ENCODE results near the gene SLC39A11.
"Not testable (repeated sequence)": the region's sequence is repeated elsewhere in the genome, so short reads cannot be mapped to it uniquely, and the experiment has no call there.

Gene SLC39A11, protein sequence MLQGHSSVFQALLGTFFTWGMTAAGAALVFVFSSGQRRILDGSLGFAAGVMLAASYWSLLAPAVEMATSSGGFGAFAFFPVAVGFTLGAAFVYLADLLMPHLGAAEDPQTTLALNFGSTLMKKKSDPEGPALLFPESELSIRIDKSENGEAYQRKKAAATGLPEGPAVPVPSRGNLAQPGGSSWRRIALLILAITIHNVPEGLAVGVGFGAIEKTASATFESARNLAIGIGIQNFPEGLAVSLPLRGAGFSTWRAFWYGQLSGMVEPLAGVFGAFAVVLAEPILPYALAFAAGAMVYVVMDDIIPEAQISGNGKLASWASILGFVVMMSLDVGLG

DNA sequence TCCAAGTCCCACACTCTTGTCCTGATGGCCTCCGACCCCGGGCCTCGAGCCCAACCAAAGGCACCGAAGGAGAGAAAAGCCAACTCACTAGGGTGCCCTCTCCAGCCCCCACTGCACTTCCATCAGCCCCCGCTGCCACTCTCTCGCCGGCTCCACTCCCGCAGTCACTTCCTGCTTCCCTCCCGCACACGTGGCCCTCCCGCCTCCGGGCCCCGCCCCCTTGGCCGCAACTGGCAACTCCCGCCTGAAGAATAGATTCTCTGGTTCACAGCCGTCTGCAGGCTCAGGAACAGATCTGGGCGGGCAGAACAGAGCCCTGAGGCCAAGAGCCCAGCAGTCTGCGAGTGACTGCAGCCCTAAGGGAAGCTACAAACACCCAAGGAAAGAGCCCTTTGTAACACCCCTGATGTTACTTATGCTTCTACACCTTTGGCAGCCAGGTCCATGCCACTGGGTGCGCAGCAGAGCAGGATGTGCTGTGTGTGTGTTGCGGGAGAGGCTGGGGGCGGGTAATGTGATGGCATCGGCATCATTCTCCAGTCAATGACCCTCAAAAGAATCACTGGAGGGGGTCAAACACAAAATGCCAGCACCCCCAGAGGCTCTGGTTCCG is at the start of gene SLC39A11:
SLC39A11 (minus strand) TSS at position 166 of the 613 bp plus-strand sequence. CDS start 3,924 bp downstream, outside the sequence.
- DNase-seq: peak; percentile 88

DNA sequence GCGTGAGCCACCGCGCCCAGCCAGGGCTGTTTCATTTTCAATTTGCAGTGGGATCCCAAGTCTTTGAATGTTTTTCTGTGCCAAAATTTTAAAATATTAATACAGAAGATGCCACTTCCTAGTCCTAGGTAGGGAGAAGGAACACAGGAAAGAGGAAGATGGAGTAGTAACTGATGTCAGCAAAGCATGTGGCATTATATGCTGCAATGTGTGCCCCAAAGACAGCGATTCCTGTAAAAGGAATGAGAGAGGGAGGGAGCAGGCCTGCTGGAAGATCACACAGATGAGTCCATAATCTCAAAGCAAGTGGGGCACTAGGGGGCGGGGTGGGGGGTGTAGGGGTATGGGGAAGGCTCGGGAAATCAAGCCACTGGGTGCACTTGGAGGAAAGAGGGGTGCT is 48.9 kb upstream of the SLC39A11 start:
- no peak for DNase-seq

DNA sequence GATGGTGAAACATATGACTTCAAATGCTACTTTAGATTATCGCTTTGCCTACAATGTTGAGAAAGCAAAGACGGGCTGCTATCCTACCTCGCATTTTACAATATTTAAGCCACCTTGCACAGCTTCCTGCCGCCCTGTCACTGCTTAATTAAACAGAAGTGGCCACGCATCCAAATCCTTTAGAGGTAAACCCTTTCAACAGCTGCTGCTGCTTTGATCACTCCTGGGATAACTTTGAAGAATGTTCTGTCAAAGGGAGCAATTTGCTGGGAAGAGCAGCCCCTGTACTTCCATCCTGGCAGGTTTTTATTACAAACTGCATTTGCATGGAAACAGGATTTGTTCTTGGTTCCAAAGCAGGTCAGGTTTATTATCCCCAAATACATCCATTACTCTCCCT is 48.1 kb upstream of the SLC39A11 start:
- no peak for DNase-seq

DNA sequence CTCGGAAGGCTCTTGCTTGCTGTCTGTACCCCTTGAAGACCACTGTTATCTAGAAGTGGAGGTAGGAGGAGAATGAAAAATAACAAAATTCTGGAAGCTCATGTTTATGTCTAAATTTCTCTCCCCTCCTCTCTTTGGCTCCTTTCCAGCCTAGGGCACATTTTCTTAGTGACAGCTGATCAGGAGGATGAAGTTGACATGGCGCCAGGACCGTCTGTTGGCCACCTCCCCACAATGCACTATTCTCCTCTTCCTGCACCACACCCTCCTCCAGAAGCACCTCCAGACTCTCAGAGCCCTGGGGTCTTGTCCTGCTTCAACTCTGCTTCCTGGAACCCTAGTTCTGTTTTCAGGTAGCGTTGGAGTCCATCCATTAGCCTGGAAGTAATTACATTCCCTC is 46.8 kb upstream of the SLC39A11 start:
- DNase-seq: no peak

DNA sequence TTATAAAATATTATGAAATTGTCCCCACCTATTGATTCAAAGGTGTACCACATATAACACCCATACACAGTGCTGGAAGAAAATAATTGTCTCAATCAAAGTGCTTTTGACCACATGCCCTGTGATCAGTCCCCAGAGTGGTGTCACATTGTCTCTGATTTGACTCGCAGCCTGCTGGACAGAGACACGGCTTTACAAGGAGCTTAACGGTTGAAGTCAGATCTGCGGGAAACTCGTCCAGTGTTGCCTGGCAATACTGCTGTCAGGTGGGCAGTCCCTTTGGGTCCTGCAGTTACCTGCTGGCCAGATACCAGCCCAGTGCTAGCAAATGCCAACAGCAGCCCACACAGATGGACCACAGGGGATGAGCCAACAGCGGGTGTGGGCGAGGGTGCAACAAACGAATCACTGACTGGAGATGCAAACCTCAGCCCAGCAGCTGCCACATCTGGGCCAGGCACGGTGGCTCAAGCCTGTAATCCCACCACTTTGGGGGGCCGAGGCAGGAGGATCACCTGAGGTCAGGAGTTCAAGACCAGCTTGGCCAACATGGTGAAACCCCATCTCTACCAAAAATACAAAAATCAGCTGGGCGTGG is 46.2 kb upstream of the SLC39A11 start:
- peak; percentile 8 for DNase-seq

DNA sequence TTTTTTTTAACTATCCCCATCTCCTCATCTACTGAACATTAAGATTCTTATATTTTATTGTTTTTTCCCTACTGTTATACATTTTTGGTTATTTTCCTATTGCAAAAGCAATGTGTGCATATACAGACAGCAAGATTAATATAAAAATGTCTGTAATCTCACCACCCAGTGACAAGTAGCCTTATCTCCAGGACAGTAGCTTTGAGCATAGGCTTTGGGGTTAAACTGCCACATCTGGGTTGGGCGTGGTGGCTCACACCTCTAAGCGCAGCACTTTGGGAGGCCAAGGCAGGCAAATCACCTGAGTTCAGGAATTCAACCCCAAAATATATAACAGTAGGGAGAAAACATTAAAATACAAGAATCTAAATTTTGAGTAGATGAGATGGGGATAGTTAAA is 44.9 kb upstream of the SLC39A11 start:
- DNase-seq: no peak

DNA sequence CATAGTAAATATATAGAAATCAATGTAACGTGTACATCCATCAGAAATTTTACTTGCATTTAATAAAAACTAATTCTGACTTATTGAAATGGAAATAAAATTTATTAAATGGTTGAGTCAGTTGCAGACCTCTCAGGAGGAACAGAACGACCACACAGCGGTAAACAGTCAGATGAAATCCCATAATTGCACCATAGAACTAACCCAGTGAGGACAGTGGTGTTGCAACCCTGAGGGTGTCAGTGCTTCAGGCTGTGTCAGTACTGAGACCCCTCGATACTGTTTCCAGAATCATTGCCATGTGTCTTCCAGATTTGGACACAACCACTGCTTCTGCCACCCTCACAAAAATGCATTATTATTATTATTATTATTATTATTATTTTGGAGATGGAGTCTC is 43.3 kb upstream of the SLC39A11 start:
- DNase-seq: no peak

DNA sequence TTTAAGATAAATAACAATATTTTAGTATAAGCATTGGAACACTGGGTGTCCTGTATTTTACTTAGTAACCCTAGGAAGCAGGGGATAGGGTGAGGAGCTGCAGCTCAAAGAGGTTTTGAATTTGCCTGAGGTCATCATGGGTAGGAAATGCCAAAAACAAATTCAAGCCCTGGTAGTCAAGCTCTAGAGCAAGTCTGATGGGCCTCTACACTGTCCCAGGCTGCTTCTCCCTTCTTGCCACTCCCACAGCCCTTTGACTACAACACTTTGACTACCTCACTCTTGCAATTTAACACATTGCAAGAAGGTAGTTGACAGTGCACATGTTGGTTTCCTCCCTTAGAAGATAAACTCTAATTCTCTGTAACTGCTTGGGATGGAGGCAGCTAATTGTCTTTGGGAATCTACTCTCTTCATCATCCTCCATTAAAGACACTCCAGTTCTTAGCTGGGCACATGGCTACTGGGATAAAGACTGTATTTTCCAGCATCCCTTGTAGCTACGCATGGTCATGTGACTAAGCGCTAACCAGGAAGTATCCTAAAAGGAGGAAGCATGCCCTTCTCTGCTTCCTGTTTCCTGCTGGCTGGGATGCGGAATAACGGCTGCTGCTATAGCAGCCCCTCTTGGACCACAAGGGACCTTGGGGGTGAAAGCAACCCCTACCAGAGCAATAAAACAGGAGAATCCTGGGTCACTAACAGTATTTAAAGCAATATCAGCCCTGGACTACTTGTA is 41.6 kb upstream of the SLC39A11 start:
- no peak for DNase-seq

DNA sequence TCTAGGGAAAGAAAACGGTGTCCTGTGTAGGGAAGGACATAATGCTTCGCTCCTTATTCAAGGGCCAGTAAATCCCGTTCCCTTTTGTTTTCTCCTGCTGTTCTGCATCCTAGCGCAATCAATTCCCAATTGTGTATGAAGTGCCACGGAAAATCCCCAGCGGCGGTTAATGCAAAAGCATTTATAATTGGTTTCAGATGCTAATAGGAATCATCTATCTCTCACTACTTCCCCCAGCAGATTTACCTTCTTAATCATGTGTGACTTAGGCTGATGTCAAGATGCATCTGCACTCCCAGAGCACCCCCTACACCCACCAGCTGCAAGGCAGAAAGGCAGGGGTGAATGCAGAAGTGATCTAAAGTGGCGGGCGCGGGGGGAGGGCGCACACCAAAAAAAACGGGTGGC is 39.6 kb upstream of the SLC39A11 start:
- no peak for DNase-seq

DNA sequence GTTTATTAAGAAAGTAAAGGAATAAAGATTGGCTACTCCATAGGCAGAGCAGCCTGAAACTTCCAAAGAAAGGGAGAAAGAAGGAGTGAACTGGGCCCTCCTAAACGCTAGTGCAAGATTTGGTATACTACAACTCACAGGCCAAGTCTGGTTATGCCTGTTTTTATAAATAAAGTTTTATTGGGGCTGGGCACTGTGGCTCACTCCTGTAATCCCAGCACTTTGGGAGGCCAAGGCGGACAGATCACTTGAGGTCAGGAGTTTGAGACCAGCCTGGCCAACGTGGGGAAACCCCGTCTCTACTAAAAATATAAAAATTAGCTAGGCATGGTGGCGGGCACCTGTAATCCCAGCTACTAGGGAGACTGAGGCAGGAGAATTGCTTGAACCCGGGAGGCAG is 39.0 kb upstream of the SLC39A11 start:
- not testable (repeated sequence) for DNase-seq

DNA sequence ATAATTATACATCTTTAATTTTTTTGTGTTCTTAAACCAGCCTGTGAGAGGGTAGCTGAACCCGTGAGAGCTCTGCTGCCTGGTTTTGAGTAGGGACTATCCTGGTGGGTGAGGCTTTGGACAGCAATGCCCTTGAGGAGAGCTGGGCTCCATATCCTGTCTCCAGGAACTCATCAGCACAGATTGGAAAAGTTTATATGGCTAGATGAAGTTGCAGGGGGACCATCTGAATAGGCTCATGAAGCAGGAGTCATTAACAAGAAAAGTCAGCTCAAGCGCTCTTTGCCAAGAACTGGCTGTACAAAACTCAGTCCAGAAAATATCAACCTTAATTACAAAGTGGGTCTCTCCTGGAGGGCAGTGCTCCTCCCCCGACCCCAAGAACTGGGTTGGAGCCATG is 38.5 kb upstream of the SLC39A11 start:
- DNase-seq: no peak

DNA sequence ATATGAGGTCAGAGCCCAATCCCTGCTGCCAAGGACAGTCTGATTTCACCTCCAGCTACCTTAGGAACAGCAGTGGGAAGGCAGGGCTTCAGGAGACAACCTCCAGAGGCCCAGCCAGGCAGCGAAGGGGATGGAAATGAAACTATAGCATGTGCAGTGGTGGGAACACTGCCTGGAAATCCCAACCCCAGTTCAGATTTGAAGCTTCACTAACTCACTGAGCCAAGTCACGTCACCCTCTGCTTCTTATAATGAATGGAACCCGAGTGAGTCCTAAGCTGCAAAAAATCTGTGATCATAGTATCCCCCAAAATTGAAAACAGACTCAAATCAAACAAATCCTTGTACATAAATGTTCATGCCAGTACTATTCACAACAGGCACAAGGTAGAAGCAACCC is 36.0 kb upstream of the SLC39A11 start:
- no peak for DNase-seq

DNA sequence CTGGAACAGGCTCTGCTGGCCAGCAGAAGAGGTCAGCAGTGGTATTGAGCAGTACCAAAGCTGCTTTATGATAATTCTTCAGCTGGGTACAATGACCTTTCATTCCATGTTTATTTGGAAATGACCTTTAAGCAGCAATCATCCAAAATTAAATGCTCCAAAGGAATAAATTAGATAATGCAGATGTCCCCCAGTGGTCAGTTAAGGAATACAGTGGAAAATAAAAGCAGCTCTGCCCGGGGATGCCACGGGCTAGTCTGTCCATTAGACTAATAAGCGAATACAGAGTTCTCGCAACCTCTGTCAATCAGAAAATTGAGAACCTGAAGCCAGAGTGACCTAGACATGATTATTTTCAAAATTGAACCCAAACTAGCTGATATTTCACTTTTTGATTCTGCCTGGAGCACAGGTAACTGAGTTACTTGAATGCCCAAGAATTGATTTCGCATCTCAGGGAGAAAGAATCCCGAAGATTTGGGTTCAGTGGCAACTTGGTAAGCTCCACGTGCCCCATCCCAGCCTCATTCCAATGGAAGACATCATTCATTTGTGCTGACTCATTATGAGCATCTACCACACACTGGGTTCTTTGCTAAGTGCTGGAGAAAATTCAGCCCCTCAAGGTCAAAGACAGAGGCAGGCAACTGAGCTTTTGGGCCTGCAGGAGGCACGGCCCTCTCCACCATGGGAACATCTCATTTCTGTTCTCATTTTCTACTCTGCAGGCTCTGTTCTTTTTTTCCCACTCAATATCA is 34.4 kb upstream of the SLC39A11 start:
- no peak for DNase-seq

DNA sequence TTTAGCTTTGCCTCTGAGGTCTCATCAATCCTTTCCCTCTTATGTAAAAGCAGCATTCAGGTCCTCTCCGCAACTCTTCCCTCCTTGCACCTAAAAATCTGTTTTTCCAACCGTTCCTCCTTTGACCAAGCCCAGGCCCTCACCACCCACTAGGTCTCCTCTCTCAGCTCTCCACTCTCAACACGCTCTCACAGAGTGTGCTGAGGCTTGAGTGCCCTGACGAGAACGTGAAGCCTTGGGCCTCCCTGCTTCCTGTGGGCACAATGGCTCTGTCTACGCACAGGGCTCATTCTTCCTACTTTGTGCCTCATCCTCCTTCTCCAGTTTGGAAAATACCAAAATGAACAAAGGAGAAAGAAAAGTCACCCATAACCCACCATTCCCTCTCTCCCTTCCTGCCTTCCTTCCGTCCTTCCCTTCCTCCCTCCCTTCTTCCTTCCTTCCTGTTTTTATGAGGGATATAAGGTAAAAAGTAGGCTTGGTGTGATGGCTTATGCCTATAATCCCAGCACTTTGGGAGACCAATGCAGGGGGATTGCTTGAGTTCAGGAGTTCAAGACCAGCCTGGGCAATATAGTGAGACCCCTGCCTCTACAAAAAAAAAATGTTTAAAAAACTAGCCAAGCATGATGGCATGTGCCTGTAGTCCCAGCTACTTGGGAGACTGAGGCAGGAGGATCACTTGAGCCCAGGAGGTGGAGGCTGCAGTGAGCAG is 31.3 kb upstream of the SLC39A11 start:
- no peak for DNase-seq

DNA sequence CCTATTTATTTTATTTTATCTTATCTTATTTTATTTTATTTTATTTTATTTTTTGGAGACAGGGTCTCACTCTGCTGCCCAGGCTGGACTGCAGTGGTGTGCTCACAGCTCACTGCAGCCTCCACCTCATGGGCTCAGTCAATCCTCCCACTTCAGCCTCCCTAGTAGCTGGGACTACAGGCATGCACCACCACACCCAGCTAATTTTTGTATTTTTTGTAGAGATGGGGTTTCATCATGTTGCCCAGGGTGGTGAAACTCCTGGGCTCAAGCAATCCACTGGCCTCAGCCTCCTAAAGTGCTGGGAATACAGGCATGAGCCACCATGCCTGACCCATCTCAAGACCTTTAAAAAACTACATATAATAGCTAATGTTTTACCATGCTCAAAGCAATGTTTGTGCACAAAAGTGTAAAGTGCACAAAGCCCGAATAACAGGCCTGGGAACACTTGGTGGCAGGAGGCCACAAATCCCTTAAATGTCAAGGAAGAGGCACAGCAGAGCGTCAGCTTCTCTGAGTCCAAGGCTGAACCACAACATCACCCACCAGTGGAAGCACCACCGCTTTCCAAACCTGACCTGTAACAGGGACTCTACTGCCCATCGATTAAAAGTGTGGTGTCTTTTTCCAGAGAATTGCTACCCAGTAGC is 30.6 kb upstream of the SLC39A11 start:
- DNase-seq: no peak

DNA sequence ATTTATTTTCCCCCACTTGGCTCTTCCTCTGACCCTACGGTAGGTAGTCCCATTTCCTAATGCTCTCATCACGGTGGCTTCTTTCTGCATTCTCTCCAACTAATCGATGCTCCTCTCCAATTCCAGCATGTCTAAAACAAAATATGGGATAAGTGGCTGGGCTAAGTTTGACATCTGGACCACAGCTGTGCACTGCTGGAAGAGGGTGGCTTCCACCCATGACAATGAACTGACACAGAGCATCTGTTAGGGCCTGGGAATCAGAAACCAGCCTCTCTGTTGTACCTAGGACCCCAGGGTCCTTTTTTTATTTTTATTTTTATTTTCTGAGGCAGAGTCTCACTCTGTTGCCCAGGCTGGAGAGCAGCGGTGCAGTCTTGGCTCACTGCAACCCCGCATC is 29.0 kb upstream of the SLC39A11 start:
- DNase-seq: no peak

DNA sequence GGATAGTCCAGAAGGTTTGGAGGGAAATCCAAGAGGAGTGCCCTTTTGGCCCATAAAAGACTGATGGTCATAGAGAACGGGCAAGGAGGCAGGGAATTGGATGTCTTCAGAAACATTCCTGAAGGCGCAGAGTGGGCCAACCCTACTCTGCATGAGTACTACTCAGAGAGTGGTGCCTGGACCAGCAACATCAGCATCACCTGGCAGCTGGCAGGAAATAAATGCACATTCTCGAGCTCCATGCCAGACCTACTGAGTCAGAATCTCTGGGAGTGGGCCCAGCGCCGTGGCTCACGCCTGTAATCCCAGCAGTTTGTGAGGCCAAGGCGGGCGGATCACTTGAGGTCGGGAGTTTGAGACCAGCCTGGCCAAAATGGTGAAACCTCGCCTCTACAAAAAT is 27.1 kb upstream of the SLC39A11 start:
- DNase-seq: no peak

DNA sequence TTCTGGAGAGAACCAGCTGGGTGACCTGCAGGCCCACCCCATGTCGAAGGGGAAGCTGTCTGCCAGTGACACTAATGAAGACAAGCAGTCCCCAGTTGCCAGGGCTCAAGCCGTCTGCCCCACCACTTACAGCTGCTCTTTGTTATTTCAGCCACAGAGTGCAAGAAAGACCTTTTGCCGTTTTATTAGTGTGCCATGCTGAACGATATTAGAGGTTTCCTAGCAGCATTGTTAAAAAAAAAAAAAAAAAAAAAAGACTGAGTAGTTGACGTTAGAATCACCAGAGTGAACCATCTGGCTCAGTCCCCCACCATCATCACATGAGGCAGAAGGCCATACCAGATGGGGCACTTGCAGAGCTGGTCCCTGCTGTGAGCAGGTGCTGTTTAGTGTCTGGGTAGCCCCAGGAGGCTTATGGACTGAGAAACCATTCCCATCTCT is 26.5 kb upstream of the SLC39A11 start:
- DNase-seq: peak; percentile 98

DNA sequence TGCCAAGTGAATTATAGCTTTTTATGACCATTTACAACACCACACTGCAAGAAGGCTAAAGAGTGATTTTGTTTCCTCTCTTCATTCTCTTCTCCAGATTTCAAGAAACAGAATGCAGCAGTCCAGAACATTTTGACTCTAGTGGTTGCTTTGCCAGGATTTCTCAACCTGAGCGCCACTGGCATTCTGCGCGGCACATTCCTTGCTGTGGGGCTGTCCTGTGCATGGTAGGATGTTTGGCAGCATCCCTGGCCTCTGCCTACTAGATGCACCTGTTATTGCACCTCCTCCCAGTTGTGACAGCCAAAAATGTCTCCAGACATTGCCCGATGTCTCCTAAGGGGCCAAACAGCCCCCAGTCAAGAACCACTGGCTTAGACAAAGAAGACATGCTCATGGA is 25.7 kb upstream of the SLC39A11 start:
- DNase-seq: no peak

DNA sequence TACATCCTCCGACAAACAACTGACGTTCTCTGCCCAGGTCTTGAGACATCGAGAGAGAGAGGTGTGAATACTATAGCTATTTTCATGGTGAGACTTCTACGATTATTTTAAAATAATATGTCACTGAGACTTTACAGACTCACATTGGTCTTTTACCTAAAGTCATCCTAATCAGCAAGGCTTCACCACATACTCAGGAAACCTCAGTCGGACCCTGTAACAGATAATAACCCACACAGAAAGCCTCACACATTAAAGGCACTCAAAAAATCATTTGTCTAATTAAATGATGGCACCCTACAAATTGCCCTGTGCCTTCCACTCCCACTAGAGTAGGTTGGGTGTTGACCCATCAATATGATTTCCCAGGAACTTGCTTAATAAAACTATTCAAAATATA is 19.8 kb upstream of the SLC39A11 start:
- no peak for DNase-seq

DNA sequence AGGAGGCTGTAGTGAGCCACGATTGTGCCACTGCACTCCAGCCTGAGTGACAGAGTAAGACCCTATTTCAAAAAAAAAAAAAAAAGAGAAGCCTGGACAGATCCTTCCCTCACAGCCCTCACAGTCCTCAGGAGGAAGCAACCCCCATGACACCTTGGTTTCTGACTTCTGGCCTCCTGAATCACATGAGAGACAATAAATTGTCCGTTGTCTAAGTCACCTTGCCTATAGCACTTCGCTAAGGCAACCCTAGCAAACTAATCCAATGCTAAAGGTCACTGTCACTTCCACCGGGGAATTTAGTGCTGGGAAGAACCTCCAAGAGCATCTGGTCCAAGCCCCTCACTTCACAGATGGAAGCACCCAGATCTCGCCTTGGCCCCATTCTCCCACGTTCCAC is 18.9 kb upstream of the SLC39A11 start:
- DNase-seq: no peak

DNA sequence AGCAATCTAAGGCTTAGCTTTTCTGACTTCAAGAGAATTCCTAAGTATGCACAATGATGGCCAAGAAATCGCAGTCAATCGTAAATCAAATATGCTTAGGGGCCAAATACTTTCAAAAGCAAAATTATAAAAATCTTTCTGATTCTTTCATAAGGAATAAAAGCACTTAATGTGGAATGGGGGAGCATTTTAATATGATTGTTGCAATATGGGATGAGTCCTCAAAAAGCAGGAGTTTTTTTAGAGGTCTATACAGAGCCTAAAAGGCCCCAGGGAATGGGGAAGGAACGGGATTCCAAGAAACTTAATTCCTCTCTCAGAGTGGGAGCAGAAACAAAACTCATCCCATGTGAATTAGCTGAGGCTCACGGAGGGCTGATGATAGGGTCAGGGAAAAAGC is 14.7 kb upstream of the SLC39A11 start:
- DNase-seq: no peak

Measured in NCI-H1694 (cell line).